H1 (cell line): ENCODE results near the gene NUP98. TPM values are rescaled to one million over a fixed set of nuclear protein-coding genes. Genes with fewer than 3 reads are reported as not detected.

Experiments
- BACH1 ChIP-seq: IDR thresholded peaks from 2 replicates; pipeline ENCODE4 v1.6.1; 2012; ENCODE audit warnings: low read length, improper control_type of control experiment
- SP1 ChIP-seq: IDR thresholded peaks from 2 replicates; pipeline ENCODE4 v1.6.1; 2011; ENCODE audit warnings: low read depth, low read length
- polyA plus RNA-seq, 7 experiments: library from polyadenylated mRNA; depleted of rRNA in 3 of 7; stranded (reverse) in 5 of 7; unstranded in 2 of 7; fragments of >200 nt in 5 of 7; fragments of 200-250 nt in 2 of 7; gene quantifications; 1 replicate in 5 of 7; 2 replicates in 1 of 7; 4 replicates in 1 of 7; pipeline versions ENCODE4 v1.2.1 to v1.2.3, GENCODE V29; 2011 to 2013; ENCODE audit warnings: missing spikeins in 2 of 7, mixed read lengths in 2 of 7
- total RNA-seq: library from RNA; stranded (reverse); fragmentation: NEBNext Ultra II Directional; extraction: Animal tissue kit (Norgen Biotek cat#: 25700); gene quantifications from 2 replicates; pipeline ENCODE4 v1.2.1, GENCODE V29; 2021

The NUP98 gene
- total and polyA plus RNA-seq, 2 of the 8 experiments (the other 6 are each of a cell fraction or from before 2014, with no cell fraction given), result 98.6 to 261 TPM

DNA sequence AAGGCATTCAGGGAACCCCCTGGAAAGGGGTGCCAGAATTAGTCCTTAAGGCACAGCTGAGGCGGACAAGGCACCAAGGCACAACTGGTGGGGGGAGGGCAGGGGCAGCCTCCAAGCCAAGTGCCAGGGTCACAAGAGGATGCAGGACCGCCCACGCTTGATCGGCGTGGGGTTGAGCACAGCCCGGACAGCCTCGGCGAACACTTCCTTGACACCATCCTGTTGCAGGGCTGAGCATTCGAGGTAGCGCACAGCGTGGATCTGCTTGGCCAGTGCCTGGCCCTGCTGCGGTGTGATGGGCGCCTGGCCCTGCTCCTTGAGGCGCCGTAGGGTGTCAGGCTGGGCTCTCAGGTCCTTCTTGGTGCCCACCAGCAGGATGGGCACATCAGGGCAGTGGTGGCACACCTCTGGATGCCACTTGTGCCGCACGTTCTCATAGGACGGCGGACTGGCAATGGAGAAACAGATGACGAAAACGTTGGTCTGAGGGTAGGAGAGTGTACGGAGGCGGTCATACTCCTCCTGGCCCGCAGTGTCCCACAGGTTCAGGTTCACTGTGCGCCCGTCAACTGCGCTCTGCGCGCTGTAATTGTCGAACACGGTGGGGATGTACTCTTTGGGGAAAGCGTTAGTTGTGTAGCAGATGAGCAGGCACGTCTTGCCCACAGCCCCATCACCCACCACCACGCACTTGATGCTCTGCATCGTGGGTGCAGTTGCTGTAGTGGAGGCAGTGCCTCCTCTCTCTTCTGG is 30.3 kb upstream of the NUP98 start (continued):
- TF ChIP-seq SP1 (no peak), BACH1 (no peak)
- TF ChIP-seq, all 59 proteins: peak for 0
